Activated naive CD4-positive, alpha-beta T cell (primary cell): ENCODE results near the gene MKRN3.
"Not testable (repeated sequence)": the region's sequence is repeated elsewhere in the genome, so short reads cannot be mapped to it uniquely, and the experiment has no call there.

Experiments
- DNase-seq, 4 experiments: peaks; one replicate each; lab custom pipeline; 2025; lab: John Stamatoyannopoulos, UW

The MKRN3 gene

DNA sequence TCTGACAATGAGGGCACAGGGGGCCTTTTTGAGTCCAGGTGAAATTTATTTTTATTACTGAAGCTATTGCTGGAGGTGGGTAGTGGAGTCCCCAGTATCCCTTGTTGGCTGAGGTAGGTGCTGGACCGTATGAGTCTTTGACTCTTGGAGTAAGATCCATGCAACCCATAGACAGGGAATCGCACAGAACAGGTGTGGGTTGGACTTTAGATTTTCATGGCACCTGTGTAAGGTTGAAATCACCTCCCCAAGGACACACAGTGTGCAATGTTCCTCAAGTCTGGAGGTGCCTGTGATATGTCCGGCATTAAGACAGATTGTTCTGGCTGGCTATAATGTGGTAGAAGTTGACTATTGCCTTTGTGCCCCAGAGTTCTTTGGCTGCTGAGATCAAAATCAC, 23.5 kb downstream of the MKRN3 start:
- DNase-seq, result no peak

GRCh38 chr15:23594252-23594770, 28.8 kb downstream of the MKRN3 start:
- no peak for DNase-seq

DNA sequence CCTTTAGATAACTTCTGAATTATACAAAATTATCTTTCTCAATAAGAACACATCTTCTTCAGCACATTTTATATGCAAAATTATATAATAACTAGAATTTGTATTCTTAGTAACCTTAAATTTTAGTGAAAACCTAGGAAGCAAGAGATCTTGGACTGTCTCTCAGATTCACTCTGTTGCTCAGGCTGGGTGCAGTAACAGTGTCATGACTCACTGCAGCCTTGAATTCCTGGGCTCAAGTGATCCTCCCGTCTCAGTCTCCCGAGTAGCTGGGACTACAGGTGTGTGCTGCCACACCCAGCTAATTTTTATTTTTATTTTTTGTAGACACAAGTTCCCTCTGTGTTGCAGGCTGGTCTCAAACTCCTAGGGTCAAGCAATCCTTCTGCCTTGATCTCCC, 29.9 kb downstream of the MKRN3 start:
- no peak for DNase-seq

GRCh38 chr15:23596736-23597135, 31.3 kb downstream of the MKRN3 start:
- no peak for DNase-seq

GRCh38 chr15:23597278-23597677, 31.8 kb downstream of the MKRN3 start:
- DNase-seq, result not testable (repeated sequence)

- DNase-seq, result no peak
Measured at GRCh38 chr15:23599053-23599452, 33.6 kb downstream of the MKRN3 start.

GRCh38 chr15:23602124-23602523, 36.6 kb downstream of the MKRN3 start:
- DNase-seq, result no peak

GRCh38 chr15:23606226-23606625, 40.8 kb downstream of the MKRN3 start:
- no peak for DNase-seq

GRCh38 chr15:23616536-23616935, 51.1 kb downstream of the MKRN3 start:
- DNase-seq, result no peak
